ENCODE measurements around the gene TGFBRAP1. TPM values are rescaled to one million over a fixed set of nuclear protein-coding genes. Genes with fewer than 3 reads are reported as not detected.

Gene TGFBRAP1
- total and polyA plus RNA-seq, 9 of the 15 experiments (the other 6 are each of a cell fraction or from before 2014, with no cell fraction given): 3.7 to 18.0 (median 11.0) TPM

DNA sequence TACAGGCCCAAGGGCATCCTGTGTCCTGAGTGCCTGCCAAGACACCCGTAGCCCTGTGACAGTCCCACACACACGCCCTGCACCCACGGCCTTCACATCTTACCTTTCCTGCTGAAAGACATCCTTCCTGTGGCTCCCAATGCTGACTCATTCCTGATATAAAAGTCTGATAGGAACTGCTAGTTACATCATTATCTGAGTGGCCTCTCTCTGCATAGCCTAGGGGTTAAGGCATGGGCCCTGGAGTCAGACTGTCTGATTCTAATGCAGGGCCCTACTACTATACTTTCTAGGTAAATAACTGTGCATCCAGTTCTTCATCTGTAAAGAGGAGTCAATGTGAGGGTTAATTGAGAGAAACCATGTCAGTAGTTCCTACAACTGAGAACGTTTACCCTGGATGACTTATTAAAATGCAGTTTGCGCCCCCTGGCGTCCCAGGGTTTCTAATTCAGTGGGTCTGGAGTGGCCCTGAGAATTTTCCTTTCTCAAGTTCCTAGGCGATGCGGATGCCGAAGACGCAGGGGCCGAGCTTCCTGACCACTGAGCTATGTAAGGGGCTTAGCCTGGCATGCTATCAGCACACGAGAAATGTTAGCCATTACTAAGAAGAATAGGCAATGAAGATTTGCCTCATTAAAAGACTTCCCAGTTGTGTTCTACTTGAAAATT, 94.0 kb downstream of the TGFBRAP1 start (continued):
- TF ChIP-seq, protein P1, sequence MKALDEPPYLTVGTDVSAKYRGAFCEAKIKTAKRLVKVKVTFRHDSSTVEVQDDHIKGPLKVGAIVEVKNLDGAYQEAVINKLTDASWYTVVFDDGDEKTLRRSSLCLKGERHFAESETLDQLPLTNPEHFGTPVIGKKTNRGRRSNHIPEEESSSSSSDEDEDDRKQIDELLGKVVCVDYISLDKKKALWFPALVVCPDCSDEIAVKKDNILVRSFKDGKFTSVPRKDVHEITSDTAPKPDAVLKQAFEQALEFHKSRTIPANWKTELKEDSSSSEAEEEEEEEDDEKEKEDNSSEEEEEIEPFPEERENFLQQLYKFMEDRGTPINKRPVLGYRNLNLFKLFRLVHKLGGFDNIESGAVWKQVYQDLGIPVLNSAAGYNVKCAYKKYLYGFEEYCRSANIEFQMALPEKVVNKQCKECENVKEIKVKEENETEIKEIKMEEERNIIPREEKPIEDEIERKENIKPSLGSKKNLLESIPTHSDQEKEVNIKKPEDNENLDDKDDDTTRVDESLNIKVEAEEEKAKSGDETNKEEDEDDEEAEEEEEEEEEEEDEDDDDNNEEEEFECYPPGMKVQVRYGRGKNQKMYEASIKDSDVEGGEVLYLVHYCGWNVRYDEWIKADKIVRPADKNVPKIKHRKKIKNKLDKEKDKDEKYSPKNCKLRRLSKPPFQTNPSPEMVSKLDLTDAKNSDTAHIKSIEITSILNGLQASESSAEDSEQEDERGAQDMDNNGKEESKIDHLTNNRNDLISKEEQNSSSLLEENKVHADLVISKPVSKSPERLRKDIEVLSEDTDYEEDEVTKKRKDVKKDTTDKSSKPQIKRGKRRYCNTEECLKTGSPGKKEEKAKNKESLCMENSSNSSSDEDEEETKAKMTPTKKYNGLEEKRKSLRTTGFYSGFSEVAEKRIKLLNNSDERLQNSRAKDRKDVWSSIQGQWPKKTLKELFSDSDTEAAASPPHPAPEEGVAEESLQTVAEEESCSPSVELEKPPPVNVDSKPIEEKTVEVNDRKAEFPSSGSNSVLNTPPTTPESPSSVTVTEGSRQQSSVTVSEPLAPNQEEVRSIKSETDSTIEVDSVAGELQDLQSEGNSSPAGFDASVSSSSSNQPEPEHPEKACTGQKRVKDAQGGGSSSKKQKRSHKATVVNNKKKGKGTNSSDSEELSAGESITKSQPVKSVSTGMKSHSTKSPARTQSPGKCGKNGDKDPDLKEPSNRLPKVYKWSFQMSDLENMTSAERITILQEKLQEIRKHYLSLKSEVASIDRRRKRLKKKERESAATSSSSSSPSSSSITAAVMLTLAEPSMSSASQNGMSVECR (CRISPR knock-in tag; IDR thresholded peaks at IDR 0.05): no peak
- TF ChIP-seq HOXB6 (CRISPR knock-in tag; IDR thresholded peaks at IDR 0.05; ENCODE audit: borderline replicate concordance): no peak
- no peak for TF ChIP-seq NELFE (IDR thresholded peaks at IDR 0.05; ENCODE audit: insufficient read depth, insufficient read length)
- TF ChIP-seq EP400 (IDR thresholded peaks at IDR 0.05): no peak
- no peak for TF ChIP-seq SMARCA5 (IDR thresholded peaks at IDR 0.05)
- no peak for TF ChIP-seq ZBTB8A (IDR thresholded peaks at IDR 0.05; ENCODE audit: partially characterized antibody)
- TF ChIP-seq GABPA (tag; conservative IDR thresholded peaks at IDR 0.05; ENCODE audit: low read depth): no peak
- no peak for TF ChIP-seq SAP30 (IDR thresholded peaks at IDR 0.05; ENCODE audit: borderline replicate concordance, insufficient read depth, low read depth, low read length, poor library complexity, severe bottlenecking)
- no peak for TF ChIP-seq DACH1 (IDR thresholded peaks at IDR 0.05; ENCODE audit: partially characterized antibody)
- TF ChIP-seq CC2D1A (IDR thresholded peaks at IDR 0.05): no peak
- TF ChIP-seq ZNF76 (CRISPR knock-in tag; IDR thresholded peaks at IDR 0.05; ENCODE audit: borderline replicate concordance): no peak
- no peak for TF ChIP-seq ELF4 (CRISPR knock-in tag; IDR thresholded peaks at IDR 0.05)
- TF ChIP-seq, protein P2, sequence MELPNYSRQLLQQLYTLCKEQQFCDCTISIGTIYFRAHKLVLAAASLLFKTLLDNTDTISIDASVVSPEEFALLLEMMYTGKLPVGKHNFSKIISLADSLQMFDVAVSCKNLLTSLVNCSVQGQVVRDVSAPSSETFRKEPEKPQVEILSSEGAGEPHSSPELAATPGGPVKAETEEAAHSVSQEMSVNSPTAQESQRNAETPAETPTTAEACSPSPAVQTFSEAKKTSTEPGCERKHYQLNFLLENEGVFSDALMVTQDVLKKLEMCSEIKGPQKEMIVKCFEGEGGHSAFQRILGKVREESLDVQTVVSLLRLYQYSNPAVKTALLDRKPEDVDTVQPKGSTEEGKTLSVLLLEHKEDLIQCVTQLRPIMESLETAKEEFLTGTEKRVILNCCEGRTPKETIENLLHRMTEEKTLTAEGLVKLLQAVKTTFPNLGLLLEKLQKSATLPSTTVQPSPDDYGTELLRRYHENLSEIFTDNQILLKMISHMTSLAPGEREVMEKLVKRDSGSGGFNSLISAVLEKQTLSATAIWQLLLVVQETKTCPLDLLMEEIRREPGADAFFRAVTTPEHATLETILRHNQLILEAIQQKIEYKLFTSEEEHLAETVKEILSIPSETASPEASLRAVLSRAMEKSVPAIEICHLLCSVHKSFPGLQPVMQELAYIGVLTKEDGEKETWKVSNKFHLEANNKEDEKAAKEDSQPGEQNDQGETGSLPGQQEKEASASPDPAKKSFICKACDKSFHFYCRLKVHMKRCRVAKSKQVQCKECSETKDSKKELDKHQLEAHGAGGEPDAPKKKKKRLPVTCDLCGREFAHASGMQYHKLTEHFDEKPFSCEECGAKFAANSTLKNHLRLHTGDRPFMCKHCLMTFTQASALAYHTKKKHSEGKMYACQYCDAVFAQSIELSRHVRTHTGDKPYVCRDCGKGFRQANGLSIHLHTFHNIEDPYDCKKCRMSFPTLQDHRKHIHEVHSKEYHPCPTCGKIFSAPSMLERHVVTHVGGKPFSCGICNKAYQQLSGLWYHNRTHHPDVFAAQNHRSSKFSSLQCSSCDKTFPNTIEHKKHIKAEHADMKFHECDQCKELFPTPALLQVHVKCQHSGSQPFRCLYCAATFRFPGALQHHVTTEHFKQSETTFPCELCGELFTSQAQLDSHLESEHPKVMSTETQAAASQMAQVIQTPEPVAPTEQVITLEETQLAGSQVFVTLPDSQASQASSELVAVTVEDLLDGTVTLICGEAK (IDR thresholded peaks at IDR 0.05): no peak
- TF ChIP-seq, protein P2 (CRISPR knock-in tag; IDR thresholded peaks at IDR 0.05): no peak
- no peak for TF ChIP-seq TBP (optimal IDR thresholded peaks at IDR 0.05; ENCODE audit: low read depth, low read length)
